NB4 (cell line): ENCODE results near the gene OBSL1.

Experiments used
- DNase-seq: peaks from one replicate; pipeline ENCODE4 v3.0.0; 2010; ENCODE audit warnings: low read depth
- H3K4me3 ChIP-seq: one replicate; pipeline ENCODE4 v1.5.1; 2011; ENCODE audit warnings: mild to moderate bottlenecking, low read depth, low read length, moderate library complexity
- MYC ChIP-seq: IDR thresholded peaks from 2 replicates; pipeline ENCODE4 v1.6.1; 2011; ENCODE audit warnings: low read depth, low read length
- POLR2A ChIP-seq: IDR thresholded peaks from 2 replicates; pipeline ENCODE4 v1.6.1; 2011; ENCODE audit warnings: mild to moderate bottlenecking; ENCODE audit not compliant: insufficient read length; ENCODE audit errors: extremely low read depth
- TF ChIP-seq, protein P1 (sequence below): IDR thresholded peaks from one replicate; pipeline ENCODE4 v1.5.1; 2012; ENCODE audit warnings: low read depth, low read length
- TF ChIP-seq, protein P2 (sequence below): IDR thresholded peaks from 2 replicates; pipeline ENCODE4 v1.6.1; 2011; ENCODE audit warnings: low read depth, low read length

The OBSL1 gene

DNA sequence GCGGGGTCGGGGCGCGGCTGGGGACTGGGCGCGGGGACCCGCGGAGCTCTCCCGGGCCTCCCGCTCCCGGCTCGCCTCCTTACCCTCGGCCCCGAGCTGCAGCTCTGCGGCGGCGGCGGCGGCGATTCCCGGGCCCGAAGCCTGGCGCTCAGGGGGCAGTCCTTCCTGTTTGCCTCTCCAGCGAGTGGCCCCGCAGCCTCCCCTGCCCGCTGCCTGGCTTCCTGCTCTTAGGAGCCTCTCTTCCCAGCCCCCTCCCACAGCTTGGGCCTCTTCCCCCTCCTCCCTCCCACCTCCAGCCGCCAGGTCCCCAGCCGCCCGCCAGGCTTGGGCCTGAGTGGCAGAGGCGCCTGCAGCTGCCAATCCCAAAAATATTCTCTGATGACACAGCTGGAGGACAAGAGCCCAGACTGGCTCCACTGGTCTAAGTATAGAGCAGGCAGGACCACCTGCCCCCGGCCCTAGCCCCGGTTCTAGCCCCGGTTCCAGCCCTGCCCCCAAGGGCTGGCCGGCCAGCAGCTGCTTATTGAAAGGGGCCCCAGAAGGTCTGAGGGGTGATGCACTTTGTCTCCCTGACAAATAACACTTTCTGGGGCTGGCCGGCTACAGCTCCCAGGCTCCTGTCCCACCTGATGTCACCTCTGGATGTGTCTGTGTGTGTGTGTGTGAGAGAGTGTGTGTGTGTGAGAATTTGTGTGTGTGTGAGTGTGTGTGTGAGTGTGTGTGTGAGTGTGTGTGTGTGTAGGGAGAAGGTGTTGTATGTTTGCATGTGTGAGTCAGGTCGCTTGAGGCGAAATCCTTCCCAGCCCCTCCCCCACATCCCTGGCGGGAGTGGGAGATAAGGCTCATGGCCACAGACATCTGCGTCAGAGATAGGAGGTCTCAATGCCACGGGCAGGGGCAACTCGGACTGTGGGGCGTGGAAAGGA, at the start of gene OBSL1:
TSS of gene OBSL1 (minus strand) at position 229 of the 926 bp plus-strand sequence. CDS start 307 bp downstream, outside the sequence.
- DNase-seq, result peak; percentile 89
- H3K4me3 ChIP-seq, result peak within 1 kb of the TSS; percentile 42
- TF ChIP-seq, protein P1, sequence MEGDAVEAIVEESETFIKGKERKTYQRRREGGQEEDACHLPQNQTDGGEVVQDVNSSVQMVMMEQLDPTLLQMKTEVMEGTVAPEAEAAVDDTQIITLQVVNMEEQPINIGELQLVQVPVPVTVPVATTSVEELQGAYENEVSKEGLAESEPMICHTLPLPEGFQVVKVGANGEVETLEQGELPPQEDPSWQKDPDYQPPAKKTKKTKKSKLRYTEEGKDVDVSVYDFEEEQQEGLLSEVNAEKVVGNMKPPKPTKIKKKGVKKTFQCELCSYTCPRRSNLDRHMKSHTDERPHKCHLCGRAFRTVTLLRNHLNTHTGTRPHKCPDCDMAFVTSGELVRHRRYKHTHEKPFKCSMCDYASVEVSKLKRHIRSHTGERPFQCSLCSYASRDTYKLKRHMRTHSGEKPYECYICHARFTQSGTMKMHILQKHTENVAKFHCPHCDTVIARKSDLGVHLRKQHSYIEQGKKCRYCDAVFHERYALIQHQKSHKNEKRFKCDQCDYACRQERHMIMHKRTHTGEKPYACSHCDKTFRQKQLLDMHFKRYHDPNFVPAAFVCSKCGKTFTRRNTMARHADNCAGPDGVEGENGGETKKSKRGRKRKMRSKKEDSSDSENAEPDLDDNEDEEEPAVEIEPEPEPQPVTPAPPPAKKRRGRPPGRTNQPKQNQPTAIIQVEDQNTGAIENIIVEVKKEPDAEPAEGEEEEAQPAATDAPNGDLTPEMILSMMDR, result no peak
- TF ChIP-seq POLR2A, result no peak
- TF ChIP-seq, protein P2, sequence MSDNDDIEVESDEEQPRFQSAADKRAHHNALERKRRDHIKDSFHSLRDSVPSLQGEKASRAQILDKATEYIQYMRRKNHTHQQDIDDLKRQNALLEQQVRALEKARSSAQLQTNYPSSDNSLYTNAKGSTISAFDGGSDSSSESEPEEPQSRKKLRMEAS, result no peak

DNA sequence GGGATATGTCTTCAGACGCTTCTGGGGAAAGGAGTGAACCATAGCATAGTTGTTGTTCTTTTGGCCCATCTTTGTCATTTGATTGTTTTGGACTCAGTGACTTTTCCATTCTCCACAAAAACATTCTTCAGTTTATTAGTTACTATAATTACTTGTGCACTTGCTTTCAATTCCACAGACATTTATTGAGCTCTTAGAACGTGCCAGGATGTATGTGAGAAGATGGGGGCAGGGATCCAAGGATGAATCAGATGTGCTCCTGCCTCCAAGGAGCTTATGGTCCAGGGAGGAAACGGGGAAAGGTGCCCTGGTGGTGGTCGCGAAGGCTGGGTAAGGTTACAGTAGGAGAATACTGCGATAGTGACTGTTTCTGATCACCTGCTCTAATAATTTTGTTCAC, 49.2 kb upstream of the OBSL1 start:
- TF ChIP-seq, protein P1, result no peak
- TF ChIP-seq MYC (no peak), POLR2A (no peak)
- TF ChIP-seq, protein P2, result no peak
- no peak overlapping the region for H3K4me3 ChIP-seq
- no peak for DNase-seq

DNA sequence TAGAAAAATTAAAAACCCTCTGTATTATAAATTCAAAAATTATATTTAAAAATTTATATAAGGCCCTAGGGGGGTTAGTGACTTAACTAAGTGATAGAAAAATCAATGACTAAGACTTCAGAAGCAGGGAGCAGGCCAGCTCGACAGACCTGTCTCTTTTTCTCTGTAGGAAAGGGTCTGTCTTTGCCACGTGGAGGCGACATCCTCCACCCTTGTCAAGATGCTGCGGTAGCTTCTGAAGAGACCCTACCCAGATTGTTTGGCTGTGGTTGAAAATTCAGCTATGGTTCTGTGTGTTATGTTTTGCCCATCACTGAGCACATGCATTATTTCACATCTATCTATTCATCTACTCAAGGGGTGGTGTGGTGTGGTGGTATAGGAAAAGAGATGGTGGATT, 47.9 kb upstream of the OBSL1 start:
- H3K4me3 ChIP-seq, result no peak overlapping the region
- DNase-seq, result no peak
- TF ChIP-seq POLR2A, result no peak
- TF ChIP-seq, protein P1, result peak; percentile 14

DNA sequence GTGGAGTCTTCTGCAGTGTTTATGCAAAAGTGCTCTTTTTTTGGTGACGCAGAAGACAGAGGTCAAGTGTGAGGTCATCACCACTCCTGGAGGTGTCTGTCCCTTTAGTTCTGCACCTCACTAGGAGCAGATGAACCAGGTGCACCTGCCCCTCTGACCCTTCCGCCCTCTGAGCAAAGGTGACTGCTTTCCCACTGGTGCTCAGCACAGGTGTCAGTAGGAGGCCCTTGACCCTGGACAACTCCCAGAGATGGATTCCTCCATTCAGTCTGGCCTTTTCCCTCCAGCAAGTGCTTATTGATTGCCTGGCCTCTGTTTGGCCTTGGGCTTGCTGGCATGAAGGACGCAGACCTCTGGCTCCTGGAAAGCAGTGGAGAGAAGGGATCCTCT, 47.4 kb upstream of the OBSL1 start:
- no peak overlapping the region for H3K4me3 ChIP-seq
- no peak for DNase-seq
- TF ChIP-seq, protein P1, result no peak
- no peak for TF ChIP-seq POLR2A
- TF ChIP-seq, protein P2, result no peak
- no peak for TF ChIP-seq MYC

DNA sequence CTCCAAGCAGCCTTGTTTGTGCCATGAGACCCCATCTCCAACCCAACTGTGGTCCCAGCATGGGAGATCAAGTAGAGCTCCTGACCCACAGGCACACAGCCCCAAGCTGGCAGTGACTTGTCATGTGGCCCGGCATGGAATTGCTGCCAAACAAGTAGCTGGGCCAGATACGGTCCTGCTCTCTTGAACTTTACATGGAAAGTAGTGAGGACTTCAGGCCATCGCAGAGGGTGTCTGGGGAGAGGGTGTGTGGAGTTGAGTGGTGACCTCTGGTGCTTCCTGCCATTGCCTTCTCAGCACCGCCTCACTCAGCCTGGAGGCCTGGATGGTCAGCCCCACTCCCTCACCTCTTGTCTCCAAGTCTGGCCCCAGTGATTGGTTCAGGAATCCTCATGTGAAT, 45.2 kb upstream of the OBSL1 start:
- no peak for DNase-seq
- H3K4me3 ChIP-seq, result no peak overlapping the region
- TF ChIP-seq, protein P2, result no peak

DNA sequence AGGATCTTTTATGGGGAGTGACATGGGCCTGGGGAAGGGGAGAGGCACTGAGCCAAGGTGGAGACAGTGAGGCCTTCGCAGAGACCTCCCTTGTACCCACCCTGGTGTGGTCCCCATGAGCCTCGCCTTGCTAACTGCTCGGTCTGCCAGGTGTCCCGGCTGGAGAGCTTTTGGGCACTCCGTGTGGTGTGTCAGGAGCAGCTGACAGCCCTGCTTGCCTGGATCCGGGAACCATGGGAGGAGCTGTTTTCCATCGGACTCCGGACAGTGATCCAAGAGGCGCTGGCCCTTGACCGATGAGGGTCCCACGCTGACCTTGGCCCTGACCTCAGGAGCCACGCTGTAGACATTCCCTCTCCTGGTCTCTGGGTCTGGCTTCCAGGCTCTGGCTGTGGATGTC, 44.6 kb upstream of the OBSL1 start:
- no peak overlapping the region for H3K4me3 ChIP-seq
- TF ChIP-seq, protein P1, result no peak
- TF ChIP-seq, protein P2, result no peak
- TF ChIP-seq POLR2A (no peak), MYC (no peak)

More for the DNA sequence above, 44.6 kb upstream of the OBSL1 start:
- DNase-seq, result no peak
